Measurements from ENCODE around the gene PTPRD.
"Not testable (repeated sequence)": the region's sequence is repeated elsewhere in the genome, so short reads cannot be mapped to it uniquely, and the experiment has no call there.

PTPRD gene

DNA sequence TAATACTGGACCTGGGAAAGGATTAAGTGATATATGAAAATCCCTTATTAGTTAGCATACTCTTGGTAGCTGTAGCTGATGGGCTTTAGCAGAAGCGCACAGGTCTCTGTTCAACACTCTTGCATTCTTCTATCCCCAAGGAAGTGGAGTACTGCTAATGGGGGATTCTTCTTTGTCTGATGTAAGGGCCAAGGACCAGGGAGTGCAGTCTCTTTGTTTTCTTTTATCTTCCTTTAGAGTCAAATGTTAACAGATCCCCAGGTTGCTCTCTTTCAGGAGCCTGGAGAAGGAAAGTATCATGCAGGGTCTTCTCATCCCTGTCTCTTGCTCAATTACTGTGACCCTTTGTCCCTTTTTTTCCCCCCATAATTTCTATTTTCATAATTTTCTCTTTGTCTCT, 1666.3 kb downstream of the PTPRD start:
- no peak for FAIRE-seq

DNA sequence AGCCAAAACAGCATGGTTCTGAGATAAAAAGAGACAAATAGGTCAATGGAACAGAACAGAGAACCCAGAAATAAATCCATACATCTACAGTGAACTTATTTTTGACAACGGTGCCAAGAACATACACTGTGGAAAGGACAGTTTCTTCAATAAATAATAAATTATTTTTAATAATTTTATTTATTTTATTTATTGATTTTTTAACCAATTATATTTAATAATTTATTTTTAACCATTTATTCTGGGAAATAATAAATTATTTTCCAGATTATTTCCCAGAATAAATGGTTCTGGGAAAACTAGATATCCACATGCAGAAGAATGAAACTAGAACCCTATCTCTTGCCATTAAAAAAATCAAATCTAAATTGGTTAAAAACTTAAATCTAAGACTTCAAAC, 1669.4 kb downstream of the PTPRD start:
- no peak for FAIRE-seq

DNA sequence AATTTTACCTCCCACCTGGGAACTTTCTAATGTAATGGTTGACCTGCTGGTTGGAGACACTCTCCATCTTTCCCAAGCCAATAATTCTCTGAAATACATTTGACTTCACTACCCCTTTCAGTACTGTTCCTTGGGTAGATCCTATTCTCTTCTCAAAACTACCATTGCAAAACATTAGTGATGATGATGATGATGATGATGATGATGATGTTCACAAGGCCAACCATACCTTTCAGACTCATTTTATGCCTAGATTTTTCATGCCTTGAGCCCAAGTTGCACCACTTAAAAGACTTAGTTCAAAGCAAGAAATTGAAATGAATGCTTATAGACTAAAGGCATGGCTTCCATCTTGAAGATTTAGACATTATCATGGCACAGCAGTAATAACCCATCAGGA, 1672.2 kb downstream of the PTPRD start:
- no peak for FAIRE-seq

DNA sequence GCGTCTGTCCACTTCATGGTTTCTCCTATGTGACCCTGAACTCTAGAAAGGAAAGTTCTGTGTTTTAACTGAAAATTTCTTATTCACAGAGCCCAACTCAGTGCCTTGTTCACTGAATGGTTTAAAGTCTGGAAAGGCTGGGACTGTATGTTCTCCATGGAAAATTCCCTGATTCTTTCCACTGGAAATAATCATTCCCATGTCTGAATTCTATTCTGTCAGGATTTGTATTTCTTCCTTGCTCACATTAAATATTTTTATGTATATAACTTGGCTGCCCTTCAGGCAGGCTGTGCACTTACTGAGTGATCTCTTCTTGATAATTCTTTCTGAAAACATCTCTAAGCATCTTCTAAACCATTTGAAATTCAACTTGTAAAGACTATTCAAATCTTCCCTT, 1686.3 kb downstream of the PTPRD start:
- no peak for FAIRE-seq

DNA sequence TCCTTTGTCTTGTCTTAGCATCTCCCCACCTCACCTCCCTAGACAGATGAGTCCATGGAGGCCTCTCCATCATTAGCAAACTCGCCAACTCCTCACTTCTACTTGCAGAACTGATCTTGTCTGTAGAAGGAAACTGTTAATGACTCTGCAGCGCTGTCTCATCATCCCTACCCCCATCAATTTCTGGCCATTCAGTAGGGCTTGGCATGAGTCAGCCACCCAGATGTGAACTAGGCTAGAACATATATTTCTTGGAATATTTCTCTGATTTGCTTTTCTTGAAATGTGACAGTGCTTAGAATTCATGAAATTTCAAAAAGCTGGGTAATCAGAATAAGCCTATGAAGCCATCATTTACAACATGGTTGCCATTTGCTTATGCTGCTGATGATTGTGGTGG, 1688.2 kb downstream of the PTPRD start:
- no peak for FAIRE-seq

DNA sequence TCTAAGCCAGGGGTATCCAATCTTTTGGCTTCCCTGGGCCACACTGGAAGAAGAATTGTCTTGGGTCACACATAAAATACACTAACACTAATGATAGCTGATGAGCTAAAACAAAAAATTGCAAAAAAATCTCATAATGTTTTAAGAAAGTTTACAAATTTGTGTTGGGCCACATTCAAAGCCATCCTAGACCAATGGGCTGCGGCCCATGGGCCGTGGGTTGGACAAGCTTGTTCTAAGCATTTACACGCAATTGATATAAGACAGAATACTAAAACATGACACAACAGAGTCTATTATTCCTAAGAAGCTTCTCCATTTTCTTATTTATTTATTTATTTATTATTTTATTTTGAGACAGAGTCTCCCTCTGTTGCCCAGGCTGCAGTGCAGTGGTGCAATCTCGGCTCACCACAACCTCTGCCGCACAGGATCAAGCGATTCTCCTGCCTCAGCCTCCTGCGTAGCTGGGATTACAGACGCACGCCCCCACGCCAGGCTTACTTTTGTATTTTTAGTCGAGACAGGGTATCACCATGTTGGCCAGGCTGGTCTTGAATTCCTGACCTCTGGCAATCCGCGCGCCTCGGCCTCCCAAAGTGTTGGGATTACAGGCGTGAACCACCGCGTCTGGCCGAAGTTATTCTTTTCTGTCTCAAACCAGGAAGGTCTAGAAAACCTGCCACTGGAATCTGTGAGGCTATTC, 1692.2 kb downstream of the PTPRD start:
- FAIRE-seq, result not testable (repeated sequence)

DNA sequence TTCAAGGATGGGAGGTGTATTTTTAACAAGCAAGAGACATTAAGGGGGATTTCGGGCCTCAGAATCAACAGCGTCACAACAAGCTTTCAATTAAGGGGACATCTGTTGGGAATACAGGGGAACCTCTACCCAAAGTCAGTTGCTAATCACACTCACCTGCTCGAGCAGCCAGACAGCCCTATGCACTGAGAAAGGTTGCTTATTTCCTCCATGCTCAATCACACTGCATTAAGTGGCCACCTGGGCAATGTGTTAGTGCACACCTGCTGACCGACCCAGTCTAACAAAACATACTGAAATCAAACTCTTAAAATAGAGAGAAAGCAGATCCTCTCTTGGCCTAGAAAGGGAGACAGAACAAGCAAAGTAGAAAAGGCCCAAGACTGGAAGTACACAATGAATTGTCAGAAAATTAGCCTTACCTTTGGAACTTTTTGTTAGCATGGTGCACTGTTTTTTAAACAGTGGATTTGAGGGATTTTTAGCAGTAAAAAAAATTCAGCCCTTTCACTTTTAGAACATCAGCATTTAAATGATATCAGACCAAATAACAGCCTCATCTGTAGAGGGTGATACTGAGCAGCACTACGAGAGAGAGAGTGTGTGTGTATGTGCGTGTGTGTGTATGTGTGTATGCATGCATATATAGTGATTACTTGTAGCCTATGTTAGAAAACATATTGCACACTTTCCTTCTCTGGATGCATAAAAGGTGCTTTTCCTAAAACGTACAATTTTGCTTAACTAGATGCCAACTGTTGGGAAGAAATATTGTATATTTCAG, 1694.7 kb downstream of the PTPRD start:
- no peak for FAIRE-seq

DNA sequence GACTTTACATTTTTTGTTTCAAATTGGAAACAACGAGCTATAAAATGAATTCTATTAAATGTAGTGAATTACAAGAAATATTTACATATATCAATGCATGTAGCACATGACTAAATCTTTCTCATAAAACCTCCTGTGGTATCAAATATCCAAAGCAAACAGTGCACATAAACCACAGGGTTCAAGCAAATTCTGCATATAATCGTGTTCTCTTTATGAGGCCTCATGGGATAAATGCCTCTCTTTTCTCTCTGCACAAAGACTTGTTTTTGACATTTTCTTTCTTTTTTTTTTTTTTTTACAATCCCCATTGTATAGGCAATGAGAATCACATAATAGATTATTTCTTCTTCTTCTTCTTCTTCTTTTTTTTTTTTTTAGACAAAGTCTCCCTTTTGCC, 1696.0 kb downstream of the PTPRD start:
- FAIRE-seq, result no peak

DNA sequence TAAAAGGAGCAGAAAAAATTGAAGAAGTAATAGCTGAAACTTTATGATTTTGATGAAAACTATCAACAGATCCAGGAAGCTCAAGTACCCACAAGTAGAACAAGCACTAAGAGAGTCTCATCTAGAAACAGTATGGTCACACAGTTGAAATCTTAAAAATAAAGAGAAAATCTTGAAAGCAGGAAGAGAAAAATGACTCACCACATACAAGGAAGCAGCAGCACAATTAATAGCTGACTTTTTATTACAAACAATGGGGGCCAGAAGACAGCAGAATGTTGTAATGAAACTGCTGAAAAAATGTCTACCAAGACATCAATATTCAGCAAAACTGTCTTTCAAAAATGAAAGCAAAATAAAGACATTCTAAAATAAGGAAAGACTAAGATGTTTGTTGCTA, 1704.9 kb downstream of the PTPRD start:
- FAIRE-seq, result no peak

DNA sequence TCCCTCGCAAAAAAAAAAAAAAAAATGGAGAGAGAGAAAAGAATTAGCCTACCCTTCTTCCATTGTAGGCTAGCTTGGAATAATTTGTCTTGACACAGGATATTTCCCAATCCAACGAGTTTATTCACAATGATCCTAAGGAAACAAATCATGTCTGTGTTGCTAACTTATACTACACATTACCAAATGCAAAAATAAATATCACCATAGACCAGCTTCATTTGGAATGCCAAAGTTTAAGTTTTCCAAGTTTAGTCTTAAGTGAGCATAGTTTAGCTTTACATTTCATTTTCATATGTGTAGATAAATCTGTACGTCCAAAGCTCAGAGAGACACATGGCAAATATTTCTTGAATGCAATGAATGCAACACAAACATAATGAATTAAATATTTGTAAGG, 1707.1 kb downstream of the PTPRD start:
- FAIRE-seq, result no peak

DNA sequence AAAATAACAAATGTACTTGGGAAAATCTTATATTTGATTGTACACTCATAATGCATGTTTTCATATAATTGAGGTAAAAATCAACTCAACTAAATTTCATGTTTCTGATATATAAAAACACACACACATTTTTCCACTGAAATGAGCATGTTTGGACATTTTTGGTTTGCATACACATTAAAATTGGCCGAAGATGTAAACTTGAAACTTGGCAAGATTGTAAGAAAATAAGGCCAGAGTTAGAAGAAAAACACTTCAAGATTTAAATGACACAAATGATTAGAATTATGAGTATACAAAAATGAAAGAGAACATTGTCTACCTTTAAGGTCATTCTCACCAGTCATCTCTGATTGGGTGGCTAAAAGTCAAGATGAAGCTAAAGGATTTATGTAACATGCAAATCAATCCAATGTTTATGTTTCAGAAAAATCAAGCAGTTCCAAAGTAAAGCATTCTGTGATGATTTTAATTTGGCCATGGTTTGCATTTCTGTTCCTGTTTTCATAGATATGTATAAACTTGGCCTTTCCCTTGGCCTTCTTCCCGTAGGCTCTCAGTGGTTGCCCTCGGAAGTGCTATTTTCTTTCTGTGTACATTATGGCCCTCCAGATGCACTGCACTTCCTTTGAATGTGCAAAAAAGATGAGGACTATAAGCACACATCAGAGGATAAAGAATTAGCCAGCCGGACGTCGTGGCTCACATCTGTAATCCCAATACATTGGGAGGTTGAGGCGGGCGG, 1707.9 kb downstream of the PTPRD start:
- no peak for FAIRE-seq

DNA sequence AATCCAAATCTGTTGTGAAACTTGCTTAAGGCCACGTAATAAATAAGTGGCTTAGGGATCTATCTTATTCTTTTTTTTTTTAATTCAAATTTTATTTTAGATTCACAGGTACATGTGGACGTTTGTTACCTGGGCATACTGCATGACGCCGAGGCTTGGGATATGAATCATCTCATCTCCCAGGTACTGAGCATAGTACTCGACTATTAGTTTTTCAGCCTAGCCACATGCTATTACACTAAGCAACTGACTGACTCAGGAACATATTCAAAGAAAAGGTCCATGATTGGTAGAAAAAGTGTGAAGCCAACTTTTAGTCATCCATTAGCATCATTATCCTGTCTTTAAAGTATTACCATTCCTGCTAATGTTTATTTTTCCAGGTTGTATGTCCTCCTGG, 1709.7 kb downstream of the PTPRD start:
- FAIRE-seq, result no peak

DNA sequence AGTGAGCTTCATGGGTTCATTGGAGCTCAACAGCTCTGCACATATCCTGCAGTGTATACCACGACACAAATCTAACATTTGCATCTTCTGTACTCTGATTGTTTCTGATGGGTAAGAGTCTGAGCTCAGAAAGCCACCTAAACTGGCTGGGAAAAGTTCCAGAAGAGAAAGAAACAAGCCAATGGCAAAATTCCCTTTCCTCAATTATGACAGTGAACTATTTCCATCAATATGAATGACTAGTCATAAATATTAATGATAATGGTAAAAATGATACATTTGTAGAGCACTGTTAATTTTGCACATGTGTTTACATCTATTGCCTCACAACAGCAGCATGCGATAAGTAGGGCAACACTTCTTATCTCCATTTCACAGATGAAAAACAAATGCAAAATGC, 1711.7 kb downstream of the PTPRD start:
- no peak for FAIRE-seq

DNA sequence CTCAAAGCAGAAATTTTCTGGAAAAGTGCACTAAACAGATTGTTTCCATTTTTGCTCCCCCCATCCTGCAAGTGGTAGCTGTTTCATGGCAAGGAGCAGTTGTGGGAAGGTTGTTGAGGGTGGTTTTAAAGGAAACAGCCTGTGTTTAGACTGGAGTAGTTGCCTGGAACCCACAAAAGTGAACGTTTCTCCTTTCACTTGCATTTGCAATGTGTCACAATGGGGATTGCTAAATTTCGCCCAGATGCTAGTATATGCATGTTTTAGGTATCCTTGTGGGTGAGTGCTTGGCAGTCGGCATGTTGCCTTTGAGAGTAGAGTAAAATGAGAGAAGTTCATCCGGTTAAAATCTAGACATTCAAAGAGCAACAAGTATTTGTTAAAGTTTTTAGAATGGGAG, 1713.3 kb downstream of the PTPRD start:
- no peak for FAIRE-seq

DNA sequence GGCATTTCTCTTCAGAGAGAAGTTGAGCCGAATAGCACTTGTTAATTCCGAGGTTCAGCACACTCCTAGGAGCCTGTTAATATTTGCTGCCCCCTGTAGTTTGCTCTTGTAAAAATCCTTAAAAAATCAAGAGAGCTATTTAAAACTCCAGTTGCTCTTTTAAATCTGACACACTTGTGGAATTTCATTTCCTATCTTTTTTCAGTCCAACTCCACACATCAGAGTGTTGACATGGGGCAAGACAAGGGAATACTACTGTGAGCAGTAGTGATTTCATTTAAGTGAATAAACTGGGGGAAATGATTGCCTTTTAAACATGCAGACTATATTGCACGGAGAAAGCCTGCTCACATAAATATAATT, 1717.0 kb downstream of the PTPRD start:
- FAIRE-seq, result peak; percentile 87

DNA sequence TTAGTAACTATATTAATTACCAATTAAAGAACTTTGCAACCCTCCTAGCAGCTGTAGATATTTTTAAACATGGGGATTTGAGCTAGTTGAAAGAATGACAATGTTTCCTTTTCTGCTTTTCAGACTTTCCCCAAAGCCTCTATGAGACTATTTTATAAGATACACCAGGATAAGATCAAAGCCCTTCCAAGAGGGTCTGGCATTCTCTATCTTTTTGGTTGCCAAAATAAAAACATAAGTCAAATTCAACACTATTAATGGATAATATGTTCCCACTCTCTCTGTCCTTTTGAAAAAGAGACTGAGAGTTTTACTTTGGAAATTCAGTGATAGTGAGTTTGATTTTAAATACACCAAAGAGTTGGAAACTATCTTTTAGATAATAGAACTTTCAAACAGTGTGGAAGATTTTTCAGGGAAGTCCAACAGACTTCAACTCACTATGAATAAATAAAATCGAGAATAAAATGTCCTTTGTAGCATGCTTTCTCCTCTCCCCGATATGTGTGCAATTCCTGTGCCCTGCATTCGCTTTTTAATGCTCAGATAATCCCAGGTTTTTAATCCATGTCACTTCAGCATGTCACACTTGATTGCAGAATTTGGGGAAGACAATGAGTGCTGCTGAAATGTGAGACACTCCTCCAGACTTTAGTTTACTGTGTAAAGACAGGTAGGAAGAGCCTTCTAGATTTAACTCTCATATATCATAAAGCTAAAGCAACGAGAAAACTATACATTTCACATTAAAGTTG, 1717.5 kb downstream of the PTPRD start:
- FAIRE-seq, result no peak

DNA sequence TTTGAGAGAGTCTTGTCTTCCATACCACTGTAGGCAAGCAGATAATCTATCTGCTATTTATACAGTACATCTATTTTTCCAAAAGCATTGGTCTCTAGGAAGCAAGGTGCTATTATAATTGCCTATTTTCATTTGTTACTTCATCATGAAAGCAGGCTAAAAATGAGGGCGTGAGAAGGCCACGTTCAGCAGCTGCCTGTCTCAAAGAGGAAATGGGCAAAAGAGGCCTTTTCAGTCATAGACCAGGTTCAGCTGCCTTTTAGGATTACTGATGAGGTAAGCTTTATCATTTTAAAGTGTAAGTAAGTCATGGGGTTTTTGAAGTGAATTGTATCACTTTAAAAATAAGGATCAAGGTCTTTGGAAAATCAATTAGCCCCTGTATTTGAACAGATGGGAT, 1722.1 kb downstream of the PTPRD start:
- no peak for FAIRE-seq

DNA sequence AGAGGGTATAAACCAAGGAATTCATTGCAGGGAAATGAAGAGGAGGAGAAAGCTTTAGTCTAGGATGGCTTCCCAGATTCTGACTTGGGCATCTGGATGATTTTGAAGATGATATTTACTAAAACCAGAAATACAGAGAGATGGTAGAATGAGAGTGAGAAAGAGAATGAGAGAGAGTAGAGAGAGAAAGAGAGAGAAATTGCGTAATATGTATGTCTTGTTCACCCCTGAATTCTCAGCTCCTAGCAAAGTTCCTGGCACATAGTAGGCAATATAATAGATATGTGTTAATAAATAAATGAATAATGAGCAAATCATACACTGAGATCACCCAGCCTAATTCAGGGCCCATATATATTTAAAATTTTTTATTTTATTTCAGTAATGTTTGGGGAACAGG, 1723.7 kb downstream of the PTPRD start:
- FAIRE-seq, result no peak

DNA sequence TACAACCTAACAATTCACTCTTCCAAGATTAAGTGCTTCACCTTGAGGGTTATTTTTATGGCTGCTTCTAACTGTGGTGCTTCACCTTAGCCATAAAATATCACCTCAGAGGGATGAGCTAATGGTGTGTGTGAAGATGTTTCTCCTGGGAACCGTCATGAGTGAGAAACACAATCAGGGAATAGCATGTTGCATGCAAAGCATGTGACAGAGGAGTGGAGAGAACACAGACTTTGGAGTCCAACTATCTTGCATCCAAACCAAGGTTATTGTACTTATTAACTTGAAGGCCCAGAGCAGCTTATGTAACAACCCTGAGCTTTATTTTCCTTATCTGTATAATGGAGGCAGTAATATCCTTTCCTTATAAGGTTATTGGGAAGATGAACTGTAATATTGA, 1724.2 kb downstream of the PTPRD start:
- FAIRE-seq, result no peak

DNA sequence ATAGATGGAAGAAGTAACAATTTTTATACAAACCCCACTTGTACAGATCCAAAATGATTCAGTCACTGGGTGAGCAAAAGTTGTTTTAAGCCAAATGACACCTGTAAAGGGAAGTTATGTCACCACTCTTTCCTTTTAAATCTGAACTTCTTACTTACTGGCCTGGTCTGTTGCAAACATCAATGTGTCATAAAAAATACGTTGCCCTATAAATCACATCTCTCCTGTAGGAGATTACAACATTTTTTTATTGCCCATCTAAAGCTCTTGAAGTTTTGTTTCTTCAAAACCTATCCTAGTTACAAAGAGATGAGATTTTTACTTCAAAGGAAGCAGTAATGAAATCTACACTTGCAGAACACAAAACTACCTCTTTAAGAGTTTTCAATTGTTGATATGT, 1725.4 kb downstream of the PTPRD start:
- FAIRE-seq, result no peak

DNA sequence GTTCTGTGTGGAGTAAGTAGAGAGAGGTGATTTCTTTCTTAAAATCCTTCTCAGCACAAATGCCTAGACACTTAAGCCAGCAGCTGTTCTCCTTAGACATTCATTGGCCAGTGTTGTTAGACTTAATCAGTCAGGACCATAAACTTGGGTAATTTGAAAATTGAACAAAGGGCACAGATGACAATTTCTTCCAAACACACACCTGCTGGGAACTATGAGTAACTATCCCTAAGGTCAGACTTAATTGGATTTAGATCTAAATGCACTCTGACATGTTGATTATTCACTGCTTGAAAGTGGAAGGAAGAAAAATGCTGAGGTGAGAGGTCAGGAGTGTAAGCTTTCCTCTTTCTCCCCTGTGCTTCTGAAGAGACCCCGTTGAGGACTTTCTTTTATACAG, 1729.5 kb downstream of the PTPRD start:
- FAIRE-seq, result no peak

DNA sequence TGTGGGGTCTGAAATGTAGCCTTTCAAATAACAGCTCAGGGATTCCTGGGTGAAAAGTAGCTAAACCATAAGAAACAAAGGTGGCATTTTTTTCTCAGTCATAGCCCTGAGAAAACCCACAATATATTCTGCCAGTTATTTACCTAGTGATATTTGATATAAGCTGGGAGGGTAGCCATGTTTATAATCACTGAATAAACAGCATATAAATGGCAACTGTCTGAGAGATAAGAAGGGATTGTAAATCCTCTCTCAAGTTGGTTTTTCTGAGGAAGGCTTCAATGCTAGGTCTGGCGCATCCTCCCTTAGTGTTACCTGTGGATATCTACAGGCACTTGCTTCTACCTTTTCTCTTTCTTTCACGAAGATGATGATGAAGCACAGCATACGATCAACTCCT, 1732.7 kb downstream of the PTPRD start:
- no peak for FAIRE-seq

DNA sequence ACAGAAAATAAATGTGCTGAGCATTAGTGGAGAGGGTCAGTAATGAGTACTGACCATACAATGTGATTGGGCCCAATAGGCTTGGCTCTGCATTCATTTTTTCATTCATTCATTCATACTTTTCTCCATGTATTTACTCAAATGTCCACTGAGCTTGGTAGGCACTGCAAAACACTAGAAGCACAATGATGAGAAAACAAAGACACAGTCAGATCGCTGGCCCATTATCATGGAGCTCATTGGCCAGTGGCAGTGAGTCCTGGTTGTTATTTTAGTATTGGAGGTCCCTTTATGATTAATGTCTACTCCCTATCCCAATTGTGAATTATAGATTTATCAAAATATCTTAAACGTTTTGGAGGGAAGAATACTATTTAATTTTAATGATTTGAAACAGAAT, 1733.5 kb downstream of the PTPRD start:
- FAIRE-seq, result no peak
